Hypothalamus (tissue), 51 donors: Measurements from ENCODE around the gene CHN2.

Experiments used
- DNase-seq, 51 donors: peaks; one replicate each; lab custom pipeline; 2025; lab: John Stamatoyannopoulos, UW

Gene CHN2

GRCh38 chr7:29278337-29279069, 83.9 kb downstream of the CHN2 start:
- no peak for DNase-seq

GRCh38 chr7:29281782-29282541, 87.4 kb downstream of the CHN2 start:
- DNase-seq = peak in 35 of 51 donors; percentile 4 to 80 (median 41)

GRCh38 chr7:29282819-29283414, 88.3 kb downstream of the CHN2 start:
- no peak for DNase-seq

GRCh38 chr7:29284696-29285443, 90.3 kb downstream of the CHN2 start:
- DNase-seq = no peak

GRCh38 chr7:29285444-29285793, 90.8 kb downstream of the CHN2 start:
- no peak for DNase-seq

GRCh38 chr7:29285861-29286260, 91.3 kb downstream of the CHN2 start:
- no peak for DNase-seq

- DNase-seq = no peak
Measured at GRCh38 chr7:29287366-29287765, 92.8 kb downstream of the CHN2 start.

- peak in 10 of 51 donors; percentile 14 to 79 (median 42) for DNase-seq
Measured at GRCh38 chr7:29288181-29289091, 93.9 kb downstream of the CHN2 start.

GRCh38 chr7:29289156-29290021, 94.8 kb downstream of the CHN2 start:
- peak in 41 of 51 donors; percentile 13 to 79 (median 47) for DNase-seq

- no peak for DNase-seq
Measured at GRCh38 chr7:29290829-29291228, 96.3 kb downstream of the CHN2 start.

GRCh38 chr7:29291723-29292618, 97.4 kb downstream of the CHN2 start:
- no peak for DNase-seq

GRCh38 chr7:29292886-29293658, 98.5 kb downstream of the CHN2 start:
- no peak for DNase-seq

- DNase-seq = no peak
Measured at GRCh38 chr7:29296421-29296820, 101.8 kb downstream of the CHN2 start.

GRCh38 chr7:29297194-29297890, 102.8 kb downstream of the CHN2 start:
- DNase-seq = no peak

- DNase-seq = no peak
Measured at GRCh38 chr7:29299086-29299485, 104.5 kb downstream of the CHN2 start.

- DNase-seq = no peak
Measured at GRCh38 chr7:29300026-29300480, 105.5 kb downstream of the CHN2 start.
